ENCODE results near the gene ADH7. TPM values are rescaled to one million over a fixed set of nuclear protein-coding genes. Genes with fewer than 3 reads are reported as not detected.
"Not testable (repeated sequence)": the region's sequence is repeated elsewhere in the genome, so short reads cannot be mapped to it uniquely, and the experiment has no call there.

The ADH7 gene
- total RNA-seq, 1 donor from 2014 or later, result not detected

DNA sequence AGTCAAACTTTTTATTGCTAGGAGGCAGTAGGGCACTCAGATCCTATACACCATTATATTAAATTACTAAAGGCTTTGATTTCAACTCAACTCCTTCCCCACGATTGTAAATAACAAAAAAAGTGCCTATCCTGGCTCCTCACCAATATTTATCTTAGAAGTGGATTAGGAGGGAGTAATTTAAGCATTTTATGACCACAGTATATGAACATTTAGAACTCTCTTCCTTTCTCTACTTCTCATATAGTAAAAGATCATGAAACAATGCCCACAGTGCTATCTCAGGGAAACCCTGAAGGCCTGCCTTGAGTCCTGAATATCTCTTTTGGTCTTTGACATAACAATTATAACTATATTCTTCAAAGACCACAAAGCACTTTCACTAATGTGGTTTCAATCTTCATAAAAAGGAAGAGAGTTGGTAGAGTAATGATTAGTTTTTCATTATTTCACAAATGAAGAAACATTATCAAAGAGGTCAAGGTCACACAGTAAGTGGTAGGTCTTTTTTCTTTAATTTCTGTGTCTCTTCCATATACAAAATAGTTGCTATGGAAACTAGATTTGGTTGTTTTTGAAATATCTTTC, 53.5 kb downstream of the ADH7 start:
- DNase-seq (ENCODE audit: low read depth in 2 of 2), result no peak

DNA sequence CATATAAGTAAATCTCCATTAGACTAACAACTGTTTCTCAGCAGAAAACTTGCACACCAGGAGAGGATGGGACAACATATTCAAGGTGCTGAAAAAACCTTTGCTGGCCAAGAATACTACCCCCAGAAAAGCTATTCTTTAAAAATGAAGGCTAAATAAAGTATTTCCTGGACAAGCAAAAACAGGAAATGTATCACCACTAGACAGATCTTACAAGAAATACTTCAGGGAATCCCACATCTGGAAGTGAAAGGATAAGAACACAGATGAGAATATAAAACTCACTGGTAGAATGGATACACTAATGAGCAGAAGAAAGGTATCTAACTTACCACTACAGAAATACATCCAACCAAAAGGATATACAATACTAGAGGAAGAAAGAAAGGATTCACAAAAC, 55.6 kb downstream of the ADH7 start:
- DNase-seq (ENCODE audit: low read depth in 2 of 2), result no peak

DNA sequence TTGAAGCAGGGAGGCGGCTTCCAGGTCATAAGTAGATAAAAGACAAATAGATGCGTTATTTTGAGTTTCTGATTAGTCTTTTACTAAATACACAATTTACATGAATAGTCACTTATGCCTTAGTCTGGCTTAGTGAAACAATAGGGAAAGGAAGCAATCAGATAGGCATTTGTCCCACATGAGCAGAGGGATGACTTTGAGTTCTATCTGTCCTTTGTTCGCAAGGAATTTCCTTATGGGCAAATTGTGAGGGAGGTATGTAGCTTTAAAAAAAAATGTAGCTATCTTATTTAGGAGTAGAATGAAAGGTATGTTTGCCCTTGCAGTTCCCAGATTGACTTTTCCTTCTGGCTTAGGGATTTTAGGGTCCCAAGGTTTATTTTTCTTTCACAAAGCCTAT, 56.3 kb downstream of the ADH7 start:
- no peak for DNase-seq (ENCODE audit: low read depth in 2 of 2)

DNA sequence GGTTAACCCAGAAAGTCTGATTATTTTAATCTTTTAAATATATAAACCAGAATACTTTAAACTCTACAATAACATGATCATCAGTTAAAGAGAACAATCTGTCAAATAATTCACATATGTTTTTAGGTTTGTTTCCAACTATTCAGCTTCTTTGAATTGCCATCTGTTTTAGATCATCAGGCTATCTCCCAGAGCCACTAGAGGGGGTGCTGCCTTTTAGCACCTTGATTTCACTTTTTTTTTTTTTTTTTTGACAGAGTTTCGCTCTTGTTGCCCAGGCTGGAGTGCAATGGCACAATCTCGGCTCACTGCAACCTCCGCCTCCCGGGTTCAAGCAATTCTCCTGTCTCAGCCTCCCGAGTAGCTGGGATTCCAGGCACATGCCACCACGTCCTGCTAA, 57.8 kb downstream of the ADH7 start:
- DNase-seq (ENCODE audit: low read depth in 2 of 2), result peak in 1 of 2 donors; percentile 23

DNA sequence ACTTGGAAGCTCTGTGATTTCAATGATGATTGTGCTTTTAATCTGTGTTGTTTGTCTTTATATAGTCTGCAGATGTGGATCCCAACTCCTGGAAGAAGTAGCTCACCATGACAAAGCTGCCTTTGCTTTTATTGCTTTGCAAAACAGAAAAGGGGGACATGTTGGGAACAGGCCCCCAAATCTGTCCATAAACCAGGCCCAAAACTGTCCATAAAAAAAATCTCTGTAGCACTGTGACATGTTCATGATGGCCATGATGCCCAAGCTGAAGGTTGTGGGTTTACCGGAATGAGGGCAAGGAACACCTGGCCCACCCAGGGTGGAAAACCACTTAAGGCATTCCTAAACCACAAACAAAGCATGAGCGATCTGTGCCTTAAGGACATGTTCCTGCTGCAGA, 62.7 kb downstream of the ADH7 start:
- DNase-seq (ENCODE audit: low read depth in 2 of 2), result not testable (repeated sequence)

DNA sequence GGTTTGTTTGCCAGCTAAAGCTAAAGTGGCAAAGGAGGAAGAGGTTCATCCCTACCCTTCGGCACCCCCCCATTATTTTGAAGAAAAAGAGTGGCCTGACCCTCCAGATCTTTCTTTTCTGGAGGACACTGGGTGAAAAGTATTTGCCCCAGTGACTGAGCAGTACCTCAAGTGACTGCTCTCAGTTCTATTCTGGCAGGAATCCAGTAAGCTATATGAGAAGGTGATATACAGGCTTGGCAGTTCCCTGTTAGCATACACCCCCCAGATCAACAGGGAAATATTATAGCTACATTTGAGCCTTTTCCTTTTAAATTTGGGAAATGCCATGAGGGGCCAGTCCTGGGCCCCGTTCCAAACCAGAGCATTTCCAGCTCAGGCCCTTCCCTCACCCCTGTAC, 67.3 kb downstream of the ADH7 start:
- not testable (repeated sequence) for DNase-seq (ENCODE audit: low read depth in 2 of 2)

DNA sequence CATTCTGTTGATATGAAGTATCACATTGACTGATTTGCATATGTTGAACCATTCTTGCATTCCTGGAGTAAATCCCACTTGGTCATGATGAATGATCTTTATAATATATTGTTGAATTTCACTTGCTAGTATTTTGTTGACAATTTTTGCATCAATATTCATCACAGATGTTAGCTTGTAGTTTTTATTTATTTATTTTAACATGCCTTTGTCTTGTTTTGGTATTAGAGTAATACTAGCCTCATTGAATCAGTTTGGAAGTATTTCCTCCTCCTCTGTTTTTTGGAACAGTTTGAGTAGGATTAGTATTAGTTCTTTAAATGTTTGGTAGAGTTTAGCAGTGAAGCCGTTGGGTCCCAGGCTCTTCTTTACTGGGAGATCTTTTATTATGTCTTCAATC, 68.7 kb downstream of the ADH7 start:
- DNase-seq (ENCODE audit: low read depth in 2 of 2), result no peak

DNA sequence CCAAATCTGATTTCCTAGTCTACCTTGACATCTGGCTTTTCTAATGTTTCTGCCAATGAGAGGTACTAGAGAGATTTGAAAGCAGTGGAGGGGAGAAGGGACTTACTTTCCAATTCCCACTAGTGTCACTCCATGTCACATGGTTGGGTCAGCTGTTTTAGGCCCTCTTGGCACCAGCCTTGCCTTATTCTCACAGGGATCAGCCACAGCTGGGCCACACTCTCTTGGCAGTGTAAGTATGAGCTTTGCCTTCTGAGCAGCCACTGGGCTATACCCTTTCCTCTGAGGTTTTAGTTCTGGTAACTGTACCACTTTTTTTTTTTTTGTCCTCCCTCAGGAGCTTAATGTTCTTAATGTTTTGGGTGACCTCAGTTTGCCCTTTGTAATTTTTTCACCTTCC, 72.4 kb downstream of the ADH7 start:
- no peak for DNase-seq (ENCODE audit: low read depth in 2 of 2)

Other genes with a start within 250 kb of the ADH7 start
- gene ADH6, start 216.1 kb downstream of the ADH7 start, total RNA-seq, result not detected in 2 replicates
- gene ADH1A, start 144.4 kb downstream of the ADH7 start, total RNA-seq, result not detected in 2 replicates
- gene ADH1B, start 113.9 kb downstream of the ADH7 start, total RNA-seq, result under 0.01 TPM in 2 replicates
- gene ADH1C, start 82.6 kb downstream of the ADH7 start, total RNA-seq, result not detected in 2 replicates
- not detected in 2 replicates for gene C4orf17, start 75.7 kb upstream of the ADH7 start, total RNA-seq
- gene TRMT10A, start 128.7 kb upstream of the ADH7 start, total RNA-seq, result 4.8 and 5.0 TPM in 2 replicates
- not detected in 2 replicates for gene MTTP, start 139.5 kb upstream of the ADH7 start, total RNA-seq
- under 0.01 TPM in 1 of 2 replicates, not detected in the other for gene C4orf54, start 222.5 kb upstream of the ADH7 start, total RNA-seq